GM12864 (cell line): Measurements from ENCODE around the gene ME2.
"Not testable (repeated sequence)": the region's sequence is repeated elsewhere in the genome, so short reads cannot be mapped to it uniquely, and the experiment has no call there.

Source experiments
- DNase-seq: peaks from one replicate; pipeline ENCODE4 v3.0.0-alpha.2; 2011; ENCODE audit warnings: low read depth
- H3K4me3 ChIP-seq: 2 replicates; pipeline ENCODE4 v1.5.1; 2011; ENCODE audit warnings: mild to moderate bottlenecking, low read depth, low read length, control low read depth
- CTCF ChIP-seq: IDR thresholded peaks from 2 replicates; pipeline ENCODE4 v1.5.1; 2011; ENCODE audit warnings: low read depth, mild to moderate bottlenecking, moderate library complexity, low read length, control low read depth, inconsistent platforms; ENCODE audit errors: missing control alignments

Gene ME2

DNA sequence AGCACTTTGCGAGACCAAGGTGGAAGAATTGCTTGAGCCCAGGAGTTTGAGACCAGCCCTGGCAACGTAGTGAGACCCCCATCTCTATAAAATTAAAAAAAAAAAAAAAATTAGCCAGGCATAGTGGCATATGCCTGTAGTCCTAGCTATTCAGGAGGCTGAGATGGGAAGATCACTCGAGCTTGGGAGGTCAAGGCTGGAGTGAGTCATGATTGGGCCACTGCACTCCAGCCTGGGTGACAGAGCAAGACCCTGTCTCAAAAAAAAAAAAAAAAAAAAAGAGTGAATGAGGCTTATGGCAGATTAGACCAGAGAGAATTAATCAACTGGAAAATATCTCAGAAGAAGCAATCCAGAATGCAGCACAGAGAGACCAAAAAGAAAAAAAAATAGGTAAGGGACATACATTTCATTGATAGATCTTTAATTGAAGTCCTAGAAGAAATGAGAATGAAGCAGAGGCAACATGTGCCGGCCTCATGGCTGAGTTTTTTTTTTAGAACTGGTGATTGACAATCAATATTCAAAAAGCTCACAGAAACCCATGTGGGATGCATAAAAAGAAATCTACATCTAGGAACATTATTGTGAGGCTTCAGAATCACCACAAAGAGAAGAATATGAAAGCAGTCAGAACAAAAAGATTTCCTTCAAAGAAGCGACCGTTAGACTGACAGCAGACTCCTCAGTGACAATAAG, 56.7 kb downstream of the ME2 start:
- TF ChIP-seq CTCF = no peak
- DNase-seq = no peak
- no peak overlapping the region for H3K4me3 ChIP-seq

DNA sequence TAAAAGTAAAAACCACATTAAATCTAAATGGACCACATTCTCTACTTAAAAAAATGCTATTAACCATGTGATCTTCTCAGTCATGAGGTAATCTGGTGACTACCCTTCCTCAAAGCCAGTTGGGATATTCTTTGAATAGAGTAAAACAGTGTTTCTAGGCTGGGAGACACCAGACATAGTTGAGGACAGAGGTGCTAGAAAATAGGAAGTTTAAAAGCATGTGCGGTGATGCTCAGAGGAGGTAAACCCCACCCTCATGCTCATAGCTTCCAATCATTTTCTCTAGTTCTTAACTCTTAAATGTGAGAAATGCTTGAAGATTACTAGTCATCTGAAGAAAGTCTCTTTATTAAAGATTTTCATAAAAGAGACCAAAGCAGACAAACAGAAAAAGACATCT, 58.3 kb downstream of the ME2 start:
- DNase-seq = no peak
- no peak overlapping the region for H3K4me3 ChIP-seq
- no peak for TF ChIP-seq CTCF

DNA sequence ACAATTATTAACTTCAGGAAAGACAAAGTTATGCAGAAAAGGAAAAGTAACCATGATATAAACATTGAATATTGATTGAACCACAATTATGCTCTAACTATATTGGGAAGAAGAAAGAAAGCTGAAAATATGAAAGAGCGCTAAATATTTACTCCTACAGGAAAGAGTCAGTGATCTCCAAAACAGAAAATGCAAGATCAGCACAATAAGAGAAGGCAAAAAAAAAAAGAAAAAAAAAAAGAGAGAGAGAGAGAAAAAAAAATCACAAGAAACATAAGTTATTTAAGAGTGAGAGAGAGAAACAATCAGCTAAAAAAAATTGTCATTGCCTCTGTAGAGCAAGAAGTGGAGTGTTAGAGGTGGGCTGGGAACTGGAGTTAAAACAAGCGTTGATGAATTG, 60.0 kb downstream of the ME2 start:
- DNase-seq = no peak
- H3K4me3 ChIP-seq = no peak overlapping the region
- TF ChIP-seq CTCF = no peak

DNA sequence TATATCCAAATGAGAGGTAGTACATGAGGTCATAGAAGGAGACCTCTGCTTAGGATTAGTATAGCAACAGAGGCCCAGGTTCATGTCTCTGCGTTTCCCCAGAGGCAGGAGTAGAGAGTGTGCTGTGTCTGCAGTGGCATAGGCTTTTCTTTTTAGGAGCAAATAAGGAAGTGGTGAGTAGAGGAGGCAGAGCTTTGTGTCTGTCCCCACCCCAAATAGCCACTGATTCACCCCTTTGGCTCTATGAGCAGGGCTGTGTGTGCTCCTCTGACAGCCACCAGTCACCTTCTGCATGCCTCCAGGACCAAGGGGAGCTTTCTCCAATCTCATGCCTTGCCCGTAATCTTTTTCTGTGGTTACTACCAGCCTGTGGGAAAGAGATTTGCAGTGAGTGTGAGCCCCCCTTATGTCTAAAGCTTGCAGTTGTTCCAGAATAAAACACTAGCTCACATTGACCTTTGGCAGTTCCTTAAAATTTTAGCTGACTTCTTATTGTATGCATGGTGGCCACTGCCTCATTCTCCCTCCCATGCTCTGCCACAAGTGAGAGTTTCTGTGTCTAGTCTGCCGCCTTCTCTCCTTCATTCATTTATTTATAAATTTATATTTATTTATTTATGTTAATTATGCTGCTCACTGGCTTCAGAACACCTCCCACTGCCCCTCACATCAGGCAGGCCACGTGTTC, 65.5 kb downstream of the ME2 start:
- DNase-seq = no peak
- no peak for TF ChIP-seq CTCF
- H3K4me3 ChIP-seq = no peak overlapping the region

DNA sequence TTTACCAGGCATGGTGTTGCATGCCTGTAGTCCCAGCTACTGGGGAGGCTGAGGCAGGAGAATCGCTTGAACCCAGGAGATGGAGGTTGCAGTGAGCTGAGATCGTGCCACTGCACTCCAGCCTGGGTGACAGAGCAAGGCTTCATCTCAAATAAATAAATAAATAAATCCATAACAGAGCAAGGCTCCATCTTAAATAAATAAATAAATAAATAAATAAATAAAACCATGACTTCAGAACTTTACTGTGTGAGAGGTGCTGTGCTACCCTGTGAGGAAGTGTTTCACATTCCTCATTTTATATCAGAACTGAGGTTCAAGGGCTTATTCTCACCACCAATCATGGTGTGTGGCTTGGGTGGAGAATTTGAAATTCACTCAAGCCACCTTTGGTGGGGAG, 67.0 kb downstream of the ME2 start:
- not testable (repeated sequence) for H3K4me3 ChIP-seq, DNase-seq

DNA sequence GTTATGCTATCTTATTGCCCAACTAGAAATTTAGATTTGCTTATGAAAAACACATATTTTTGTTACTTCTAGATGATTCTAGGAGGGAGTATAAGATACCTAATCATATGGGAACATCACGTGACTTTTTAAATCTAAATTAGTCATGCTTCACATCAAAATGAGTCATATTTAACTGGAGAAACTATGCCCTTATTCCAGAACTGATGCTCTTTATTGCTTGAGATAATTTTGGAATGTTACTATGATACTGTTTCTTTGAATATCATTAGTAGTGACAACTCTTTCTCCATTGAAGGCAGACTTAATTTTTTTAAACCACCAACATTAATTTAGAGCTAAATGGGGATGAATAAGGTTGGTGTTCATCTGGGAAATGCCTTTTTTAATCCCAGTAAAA, 69.0 kb downstream of the ME2 start:
- no peak for DNase-seq

DNA sequence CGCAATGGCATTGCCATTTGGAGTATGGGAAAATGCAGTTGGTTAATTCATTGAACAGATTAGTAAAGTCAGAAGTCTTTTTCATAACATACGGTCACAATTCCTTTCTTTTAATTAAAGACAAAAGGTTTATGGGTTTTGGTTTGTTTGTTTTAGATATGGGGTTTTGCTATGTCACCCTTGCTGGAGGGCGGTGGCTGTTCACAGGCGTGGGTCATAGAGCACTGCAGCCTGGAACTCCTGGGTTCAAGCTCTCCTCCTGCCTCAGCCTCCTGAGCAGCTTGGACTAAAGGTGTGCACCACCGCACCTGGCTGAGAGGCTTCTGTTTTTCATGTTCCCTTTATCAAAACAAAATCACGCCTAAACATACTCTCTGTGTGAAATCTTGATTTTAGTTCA, 70.3 kb downstream of the ME2 start:
- no peak for TF ChIP-seq CTCF
- DNase-seq = no peak
- H3K4me3 ChIP-seq = no peak overlapping the region

More for the DNA sequence above, 69.0 kb downstream of the ME2 start:
- no peak overlapping the region for H3K4me3 ChIP-seq
- TF ChIP-seq CTCF = no peak
